Erythroblast (primary cell): ENCODE measurements around the gene PSMA3.

Experiments
- GATA1 ChIP-seq: IDR thresholded peaks from 2 replicates; pipeline ENCODE4 v1.6.1; 2011; ENCODE audit warnings: low read depth, mild to moderate bottlenecking, control low read depth, low read length, moderate library complexity
- POLR2A ChIP-seq: IDR thresholded peaks from 2 replicates; pipeline ENCODE4 v1.6.1; 2011; ENCODE audit warnings: mild to moderate bottlenecking, low read length

- TF ChIP-seq POLR2A, result no peak
- no peak for TF ChIP-seq GATA1
These were observed 47.5 kb downstream of the PSMA3 start for GRCh38 chr14:58292187-58292586.
